ENCODE measurements around the gene OSBPL8. TPM values are rescaled to one million over a fixed set of nuclear protein-coding genes. Genes with fewer than 3 reads are reported as not detected.

The OSBPL8 gene
- total and polyA plus RNA-seq, 12 donors, result 3.7 to 154 (median 45.1) TPM

GRCh38 chr12:76360316-76360715 lies 199.3 kb downstream of the OSBPL8 start:
- TF ChIP-seq, protein P1, sequence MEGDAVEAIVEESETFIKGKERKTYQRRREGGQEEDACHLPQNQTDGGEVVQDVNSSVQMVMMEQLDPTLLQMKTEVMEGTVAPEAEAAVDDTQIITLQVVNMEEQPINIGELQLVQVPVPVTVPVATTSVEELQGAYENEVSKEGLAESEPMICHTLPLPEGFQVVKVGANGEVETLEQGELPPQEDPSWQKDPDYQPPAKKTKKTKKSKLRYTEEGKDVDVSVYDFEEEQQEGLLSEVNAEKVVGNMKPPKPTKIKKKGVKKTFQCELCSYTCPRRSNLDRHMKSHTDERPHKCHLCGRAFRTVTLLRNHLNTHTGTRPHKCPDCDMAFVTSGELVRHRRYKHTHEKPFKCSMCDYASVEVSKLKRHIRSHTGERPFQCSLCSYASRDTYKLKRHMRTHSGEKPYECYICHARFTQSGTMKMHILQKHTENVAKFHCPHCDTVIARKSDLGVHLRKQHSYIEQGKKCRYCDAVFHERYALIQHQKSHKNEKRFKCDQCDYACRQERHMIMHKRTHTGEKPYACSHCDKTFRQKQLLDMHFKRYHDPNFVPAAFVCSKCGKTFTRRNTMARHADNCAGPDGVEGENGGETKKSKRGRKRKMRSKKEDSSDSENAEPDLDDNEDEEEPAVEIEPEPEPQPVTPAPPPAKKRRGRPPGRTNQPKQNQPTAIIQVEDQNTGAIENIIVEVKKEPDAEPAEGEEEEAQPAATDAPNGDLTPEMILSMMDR (IDR thresholded peaks at IDR 0.05), result no peak
- TF ChIP-seq POLR2A (IDR thresholded peaks at IDR 0.05), result no peak
- 94 to 100% (median 98%) methylated on average over 8 to 9 of the region's 9 CpGs for WGBS, 4 donors

GRCh38 chr12:76356071-76356470 lies 203.5 kb downstream of the OSBPL8 start:
- intact Hi-C loops (cut with DNase I), result no loop called here
- no peaks in the 10 kb centered on the region for H3K27me3 ChIP-seq
- 85 to 100% (median 91%) methylated on average over 1 of the region's 1 CpG for WGBS, 4 donors
- H3K27ac ChIP-seq, result no peak overlapping the region
- no peak for TF ChIP-seq POLR2A (IDR thresholded peaks at IDR 0.05)
- no peaks in the 10 kb centered on the region for H3K4me1 ChIP-seq (replicated peaks in 1 of 2)
- H3K4me3 ChIP-seq, result no peak overlapping the region
- H3K36me3 ChIP-seq (replicated peaks in 1 of 2), result no peaks in the 10 kb centered on the region
- no peak for DNase-seq
- H3K9me3 ChIP-seq (replicated peaks in 1 of 3), result peaks cover 0 to 5% (median 0%) of the 10 kb centered on the region in 3 donors

More at GRCh38 chr12:76360316-76360715, 199.3 kb downstream of the OSBPL8 start:
- intact Hi-C loops (cut with DNase I), result no loop called here
- H3K9me3 ChIP-seq (replicated peaks in 1 of 3), result no peaks in the 10 kb centered on the region
- no peak for DNase-seq
- no peaks in the 10 kb centered on the region for H3K4me1 ChIP-seq (replicated peaks in 1 of 2)
- no peak overlapping the region for H3K4me3 ChIP-seq
- H3K27me3 ChIP-seq, result no peaks in the 10 kb centered on the region
- no peak overlapping the region for H3K27ac ChIP-seq
- no peaks in the 10 kb centered on the region for H3K36me3 ChIP-seq (replicated peaks in 1 of 2)

GRCh38 chr12:76348079-76348901 lies 211.3 kb downstream of the OSBPL8 start, which contains the start of gene BBS10:
Gene BBS10 (minus strand): TSS chr12:76348415. CDS start chr12:76348358, 57 bp downstream.
- peak; percentile 90 to 96 (median 93) for DNase-seq
- intact Hi-C loops (cut with DNase I), result loop anchor here in 1 of 2 donors (10.0 kb wide), 1 partner anchor 823 kb away; no protein-coding TSS in a partner anchor

GRCh38 chr12:76346798-76347420 lies 212.7 kb downstream of the OSBPL8 start:
- H3K27ac ChIP-seq, result peak overlapping the region in 4 of 5 donors; percentile 81 to 90 (median 87)
- DNase-seq, result peak; percentile 23 to 72 (median 49)
- peaks cover 13 to 32% of the 10 kb centered on the region in 2 donors for H3K4me1 ChIP-seq (replicated peaks in 1 of 2)
- 51 to 55% (median 52%) methylated on average over 4 of the region's 4 CpGs for WGBS, 4 donors
- TF ChIP-seq, protein P1 (IDR thresholded peaks at IDR 0.05), result peak in 5 of 6 experiments; percentile 21 to 47 (median 26)
- no peak for TF ChIP-seq POLR2A (IDR thresholded peaks at IDR 0.05)
- intact Hi-C loops (cut with DNase I), result loop anchor here in 1 of 2 donors (10.0 kb wide), 1 partner anchor 822 kb away; no protein-coding TSS in a partner anchor
- H3K4me3 ChIP-seq, result peak overlapping the region in 1 of 4 donors; percentile 71
- no peaks in the 10 kb centered on the region for H3K36me3 ChIP-seq (replicated peaks in 1 of 2)
- H3K27me3 ChIP-seq, result no peaks in the 10 kb centered on the region
- no peaks in the 10 kb centered on the region for H3K9me3 ChIP-seq (replicated peaks in 1 of 3)

More at GRCh38 chr12:76348079-76348901, 211.3 kb downstream of the OSBPL8 start, which contains the start of gene BBS10:
- Histone ChIP-seq H3K9me3 (replicated peaks in 1 of 3) (no peaks in the 10 kb centered on the region), H3K27ac (peak within 1 kb of the TSS; percentile 44 to 90 (median 86)), H3K4me3 (peak within 1 kb of the TSS; percentile 21 to 71 (median 44)), H3K36me3 (replicated peaks in 1 of 2) (no peaks in the 10 kb centered on the region), H3K27me3 (no peaks in the 10 kb centered on the region), H3K4me1 (replicated peaks in 1 of 2) (peaks cover 13 to 32% of the 10 kb centered on the region in 2 donors)
- WGBS, 4 donors, result 1 to 4% (median 2%) methylated on average over 14 to 49 of the region's 49 CpGs
- TF ChIP-seq POLR2A (IDR thresholded peaks at IDR 0.05), result peak in 1 of 2 donors; percentile 58
- TF ChIP-seq, protein P1 (IDR thresholded peaks at IDR 0.05), result peak; percentile 15 to 47 (median 36)

Measured in adrenal gland (tissue), 12 donors.